ENCODE data around the gene ZNF444. TPM values are rescaled to one million over a fixed set of nuclear protein-coding genes. Genes with fewer than 3 reads are reported as not detected.

Gene ZNF444
- total RNA-seq, 1 experiment from 2014 or later = 31.7 TPM

GRCh38 chr19:56156768-56157167, 15.7 kb downstream of the ZNF444 start:
- DNase-seq (ENCODE audit: low read depth, low spot score) (no peak), ATAC-seq (no peak)
- Histone ChIP-seq H4K20me1 (ENCODE audit: insufficient read depth) (no peaks in the 10 kb centered on the region), H3K4me2 (ENCODE audit: low read length) (no peak overlapping the region), H3K9me3 (ENCODE audit: control insufficient read depth in 1 of 2, insufficient read depth in 1 of 2, low read depth in 1 of 2, low read length in 2 of 2) (no peaks in the 10 kb centered on the region), H3K4me3 (replicated peaks in 1 of 2; ENCODE audit: low read depth in 1 of 2, low read length in 2 of 2) (no peak overlapping the region), H3K9ac (ENCODE audit: low read length) (no peak overlapping the region), H3K79me2 (ENCODE audit: insufficient read depth, low read length) (no peaks in the 10 kb centered on the region), H3K36me3 (ENCODE audit: control insufficient read depth in 1 of 2, insufficient read depth in 2 of 2, low read length in 2 of 2) (0 out of 4 replicates have a peak, but pooled peaks cover 0 to 2% of the 10 kb centered on the region in 2 experiments), H3K27me3 (ENCODE audit: insufficient read depth, low read length) (no peaks in the 10 kb centered on the region), H3K9me2 (ENCODE audit: insufficient read depth) (no peaks in the 10 kb centered on the region), H3K27ac (ENCODE audit: low read depth, low read length) (no peak overlapping the region), H2AFZ (ENCODE audit: low read depth, low read length, poor library complexity, severe bottlenecking) (no peak overlapping the region), H3K4me1 (ENCODE audit: control insufficient read depth in 1 of 2, insufficient read depth in 2 of 2, low read length in 2 of 2) (no peaks in the 10 kb centered on the region)
- POLR2A ChIA-PET = no interaction called here
- no TSS peak for BruUV-seq (replicated peaks)
- RAD21 ChIA-PET (ENCODE audit: low non-redundant PET in 1 of 2, low total read pairs in 2 of 2, uncharacterized antibody in 2 of 2, unreplicated experiment in 2 of 2) = no interaction called here
- intact Hi-C loops (cut with micrococcal nuclease) = no loop called here
- TF ChIP-seq SIN3A (IDR thresholded peaks at IDR 0.05; ENCODE audit: low read depth) = no peak
- no peak for TF ChIP-seq MAX (IDR thresholded peaks at IDR 0.05)
- TF ChIP-seq JUND (IDR thresholded peaks at IDR 0.05) = no peak
- no peak for TF ChIP-seq CBX3 (IDR thresholded peaks at IDR 0.05; ENCODE audit: low read depth)
- no peak for TF ChIP-seq ZNF274 (IDR thresholded peaks at IDR 0.05; ENCODE audit: low read depth, low read length)
- no peak for TF ChIP-seq EZH2 (IDR thresholded peaks at IDR 0.05)
- TF ChIP-seq REST (IDR thresholded peaks at IDR 0.05; ENCODE audit: low read depth) = no peak
- no peak for TF ChIP-seq EGR1 (IDR thresholded peaks at IDR 0.05; ENCODE audit: low read depth)
- TF ChIP-seq EZH2phosphoT487 (IDR thresholded peaks at IDR 0.05; ENCODE audit: borderline replicate concordance) = no peak
- no peak for TF ChIP-seq ZBTB33 (IDR thresholded peaks at IDR 0.05; ENCODE audit: extremely low read depth, insufficient replicate concordance, low read length)
- TF ChIP-seq RAD21 (IDR thresholded peaks at IDR 0.05; ENCODE audit: low read depth) = no peak
- TF ChIP-seq POLR2AphosphoS5 (IDR thresholded peaks at IDR 0.05; ENCODE audit: low read depth, low read length) = no peak
- TF ChIP-seq ATF3 (IDR thresholded peaks at IDR 0.05) = no peak
- no peak for TF ChIP-seq CTCF (IDR thresholded peaks at IDR 0.05 in 2 of 3, conservative IDR thresholded peaks at IDR 0.05 in 1 of 3; ENCODE audit: borderline replicate concordance in 1 of 3, insufficient read depth in 1 of 3, low read depth in 2 of 3, low read length in 2 of 3)
- TF ChIP-seq POLR2A (IDR thresholded peaks at IDR 0.05; ENCODE audit: borderline replicate concordance, extremely low read depth, insufficient read depth, insufficient read length) = no peak
- TF ChIP-seq YY1 (IDR thresholded peaks at IDR 0.05; ENCODE audit: extremely low read depth, insufficient replicate concordance, low read depth, low read length) = no peak
- TF ChIP-seq SP1 (IDR thresholded peaks at IDR 0.05; ENCODE audit: low read depth) = no peak
- CTCF ChIA-PET = no interaction called here
